Progenitor cell of endocrine pancreas (in vitro differentiated cells): ENCODE results near the gene ISCU. TPM values are rescaled to one million over a fixed set of nuclear protein-coding genes. Genes with fewer than 3 reads are reported as not detected.

Source experiments
- DNase-seq: peaks from one replicate; pipeline ENCODE4 v3.0.0; 2021; ENCODE audit warnings: low spot score; ENCODE audit not compliant: unreplicated experiment
- H3K27ac Mint-ChIP-seq: 2 replicates; pipeline ENCODE4 v1.8.0; 2021; ENCODE audit warnings: mild to moderate bottlenecking, moderate library complexity, mixed read lengths
- H3K27me3 Mint-ChIP-seq: 2 replicates; pipeline ENCODE4 v1.8.0; 2021; ENCODE audit warnings: mixed read lengths
- H3K36me3 Mint-ChIP-seq: 2 replicates; pipeline ENCODE4 v1.8.0; 2022; ENCODE audit warnings: mixed read lengths; ENCODE audit not compliant: insufficient read depth
- H3K4me1 Mint-ChIP-seq: 2 replicates; pipeline ENCODE4 v1.8.0; 2021; ENCODE audit warnings: low read depth, mixed read lengths
- H3K4me3 Mint-ChIP-seq: 2 replicates; pipeline ENCODE4 v1.8.0; 2021; ENCODE audit warnings: low read depth, mild to moderate bottlenecking, moderate library complexity, mixed read lengths
- H3K9me3 Mint-ChIP-seq: 2 replicates; pipeline ENCODE4 v1.8.0; 2021; ENCODE audit warnings: low read depth, mixed read lengths
- total RNA-seq: library from RNA; stranded (reverse); gene quantifications from 2 replicates; pipeline ENCODE4 v1.2.1, GENCODE V29; 2021
- TF ChIP-seq, protein P1 (sequence below): fragments of 200-600 bp; sonication (generic); IDR thresholded peaks from one replicate; pipeline ENCODE4 v1.5.0; 2021; ENCODE audit warnings: antibody characterized with exemption, mild to moderate bottlenecking; ENCODE audit not compliant: unreplicated experiment

Gene ISCU
- total RNA-seq, 1 donor from 2014 or later, result 69.7 TPM

DNA sequence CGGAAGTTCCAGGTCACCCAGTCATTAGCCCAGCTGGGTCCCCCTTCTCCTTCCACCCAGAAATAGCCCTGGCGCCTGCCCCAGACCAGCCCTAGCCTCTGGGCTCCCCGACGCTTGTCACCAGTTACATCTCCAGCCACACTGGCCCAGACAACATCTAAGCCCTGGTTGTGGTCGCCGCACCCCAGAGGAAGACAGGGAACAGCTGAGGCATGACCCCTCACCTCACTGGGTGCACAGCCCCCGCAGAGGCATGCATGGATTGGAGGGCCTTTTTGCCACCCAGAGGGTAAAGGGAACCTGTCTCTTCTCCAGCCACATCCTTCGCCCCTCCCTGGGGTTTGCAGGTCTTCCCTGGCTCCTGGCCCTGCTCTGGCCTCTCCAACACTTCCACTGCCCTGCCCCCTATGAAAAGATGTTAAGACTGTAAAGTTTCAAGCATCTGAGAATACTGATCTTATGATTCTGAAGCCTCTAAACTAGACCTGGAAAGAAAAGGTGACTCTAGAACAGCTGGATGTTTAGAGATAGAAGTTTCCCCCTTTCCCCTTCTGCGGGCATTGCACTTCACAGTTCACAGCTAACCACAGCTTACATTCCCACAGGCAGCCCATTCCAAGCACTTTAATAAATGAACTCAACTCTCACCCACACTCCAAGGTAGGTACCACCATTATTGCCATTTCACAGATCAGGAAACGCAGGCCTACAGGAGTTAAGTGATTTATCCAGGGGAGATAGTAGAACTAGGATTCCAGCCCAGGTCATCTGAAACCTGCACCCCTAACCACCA, 20.8 kb downstream of the ISCU start:
- no peak overlapping the region for H3K4me3 Mint-ChIP-seq
- no peak overlapping the region for H3K27ac Mint-ChIP-seq
- no peak for DNase-seq

DNA sequence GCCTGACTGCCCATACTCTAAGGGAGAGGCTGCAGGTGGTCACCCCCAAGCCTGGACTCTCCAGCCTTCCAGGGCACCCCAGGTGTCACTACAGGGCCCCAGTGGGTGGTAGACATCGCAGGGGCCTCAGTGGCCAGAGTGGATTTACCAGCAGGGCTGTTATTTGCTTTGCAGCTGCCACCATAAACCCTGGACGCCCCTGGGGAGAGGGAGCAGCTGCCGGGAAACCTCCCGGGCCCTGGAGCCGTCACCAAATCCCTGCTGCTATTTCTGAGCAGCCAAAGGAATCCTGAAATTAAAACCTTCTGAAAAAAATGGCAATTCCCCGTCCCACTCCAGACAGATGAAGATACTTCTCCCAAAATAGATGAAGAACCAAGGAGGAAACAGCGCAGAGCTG, 21.6 kb downstream of the ISCU start:
- peaks cover 5% of the 10 kb centered on the region for H3K4me1 Mint-ChIP-seq
- peak overlapping the region; percentile 28 for H3K27ac Mint-ChIP-seq
- no peaks in the 10 kb centered on the region for H3K36me3 Mint-ChIP-seq
- no peaks in the 10 kb centered on the region for H3K9me3 Mint-ChIP-seq
- no peak for DNase-seq
- peaks cover 4% of the 10 kb centered on the region for H3K27me3 Mint-ChIP-seq
- no peak overlapping the region for H3K4me3 Mint-ChIP-seq
- TF ChIP-seq, protein P1, sequence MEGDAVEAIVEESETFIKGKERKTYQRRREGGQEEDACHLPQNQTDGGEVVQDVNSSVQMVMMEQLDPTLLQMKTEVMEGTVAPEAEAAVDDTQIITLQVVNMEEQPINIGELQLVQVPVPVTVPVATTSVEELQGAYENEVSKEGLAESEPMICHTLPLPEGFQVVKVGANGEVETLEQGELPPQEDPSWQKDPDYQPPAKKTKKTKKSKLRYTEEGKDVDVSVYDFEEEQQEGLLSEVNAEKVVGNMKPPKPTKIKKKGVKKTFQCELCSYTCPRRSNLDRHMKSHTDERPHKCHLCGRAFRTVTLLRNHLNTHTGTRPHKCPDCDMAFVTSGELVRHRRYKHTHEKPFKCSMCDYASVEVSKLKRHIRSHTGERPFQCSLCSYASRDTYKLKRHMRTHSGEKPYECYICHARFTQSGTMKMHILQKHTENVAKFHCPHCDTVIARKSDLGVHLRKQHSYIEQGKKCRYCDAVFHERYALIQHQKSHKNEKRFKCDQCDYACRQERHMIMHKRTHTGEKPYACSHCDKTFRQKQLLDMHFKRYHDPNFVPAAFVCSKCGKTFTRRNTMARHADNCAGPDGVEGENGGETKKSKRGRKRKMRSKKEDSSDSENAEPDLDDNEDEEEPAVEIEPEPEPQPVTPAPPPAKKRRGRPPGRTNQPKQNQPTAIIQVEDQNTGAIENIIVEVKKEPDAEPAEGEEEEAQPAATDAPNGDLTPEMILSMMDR, result no peak

More for the DNA sequence above, 20.8 kb downstream of the ISCU start:
- TF ChIP-seq, protein P1, result no peak
- Mint-ChIP-seq H3K27me3 (peaks cover 4% of the 10 kb centered on the region), H3K9me3 (no peaks in the 10 kb centered on the region), H3K36me3 (no peaks in the 10 kb centered on the region), H3K4me1 (peaks cover 3% of the 10 kb centered on the region)

DNA sequence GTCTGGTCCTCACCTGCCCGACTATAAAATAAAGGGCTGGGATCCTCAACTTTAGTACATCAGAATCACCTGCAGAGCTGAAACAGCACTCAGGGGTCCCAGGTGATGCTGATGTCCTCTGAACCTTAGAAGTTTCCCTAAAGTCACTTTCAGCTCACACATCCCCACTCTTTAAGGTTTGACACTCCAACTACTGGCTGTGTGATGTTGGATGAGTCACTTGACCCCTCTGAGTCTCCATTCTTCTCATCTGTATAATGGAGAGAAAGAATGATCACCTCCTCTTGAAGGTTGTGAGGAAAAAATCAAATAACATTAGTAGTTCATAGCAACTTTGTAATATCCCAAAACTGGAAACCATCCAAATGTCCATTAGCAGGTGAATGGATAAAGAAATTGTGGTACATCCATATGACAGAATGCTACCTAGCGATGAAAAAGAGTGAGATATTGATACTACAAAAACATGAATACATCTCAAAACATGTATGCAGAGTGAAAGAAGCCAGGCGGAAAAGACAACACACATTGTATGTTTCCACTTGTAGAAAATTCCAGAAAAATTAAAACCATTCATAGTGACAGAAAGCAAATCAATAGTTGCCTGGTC, 22.2 kb downstream of the ISCU start:
- Mint-ChIP-seq H3K4me3 (no peak overlapping the region), H3K4me1 (peaks cover 5% of the 10 kb centered on the region), H3K36me3 (no peaks in the 10 kb centered on the region), H3K27me3 (peaks cover 4% of the 10 kb centered on the region), H3K27ac (no peak overlapping the region), H3K9me3 (no peaks in the 10 kb centered on the region)
- TF ChIP-seq, protein P1, result no peak
- no peak for DNase-seq

DNA sequence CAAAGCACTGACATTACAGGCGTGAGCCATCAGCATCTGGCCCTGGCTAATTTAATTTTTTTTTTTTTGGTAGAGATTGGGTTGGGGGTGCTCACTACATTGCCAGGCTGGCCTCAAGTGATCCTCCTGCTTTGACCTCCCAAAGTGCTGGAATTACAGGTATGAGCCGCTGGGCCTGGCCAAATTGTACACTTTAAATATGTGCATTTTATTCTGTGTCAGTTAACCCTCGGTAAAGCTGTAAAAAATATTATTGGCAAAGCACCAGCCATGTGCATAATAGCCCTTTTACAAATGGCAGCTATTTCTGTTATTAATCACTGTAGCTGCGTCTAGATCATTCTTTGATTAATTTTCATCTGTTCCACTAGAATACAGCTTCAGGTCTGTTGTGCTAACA, 23.5 kb downstream of the ISCU start:
- H3K4me1 Mint-ChIP-seq, result peaks cover 1% of the 10 kb centered on the region
- no peaks in the 10 kb centered on the region for H3K36me3 Mint-ChIP-seq
- H3K27ac Mint-ChIP-seq, result no peak overlapping the region
- no peak for DNase-seq
- TF ChIP-seq, protein P1, result no peak
- no peak overlapping the region for H3K4me3 Mint-ChIP-seq
- peaks cover 4% of the 10 kb centered on the region for H3K27me3 Mint-ChIP-seq
- no peaks in the 10 kb centered on the region for H3K9me3 Mint-ChIP-seq

DNA sequence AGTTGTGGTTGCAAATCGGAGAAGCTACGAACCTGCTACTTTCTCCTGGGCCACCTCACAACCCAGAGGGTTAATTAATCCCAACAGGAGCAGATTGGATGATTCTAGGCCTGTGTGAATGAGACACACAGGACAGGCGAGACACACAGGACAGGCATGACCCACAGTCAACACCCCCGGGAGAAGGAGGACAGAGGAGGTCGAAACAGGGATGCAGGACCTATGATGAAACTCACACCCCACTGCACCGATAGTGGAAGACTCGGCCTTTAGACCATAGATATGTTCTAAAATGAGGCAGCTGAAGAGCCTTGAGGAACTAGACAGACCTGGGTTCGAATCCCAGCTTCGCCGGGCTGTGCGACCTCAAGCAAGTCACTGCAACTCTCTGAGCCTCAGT, 23.9 kb downstream of the ISCU start:
- Mint-ChIP-seq H3K27me3 (peaks cover 4% of the 10 kb centered on the region), H3K27ac (no peak overlapping the region), H3K4me1 (peaks cover 1% of the 10 kb centered on the region), H3K4me3 (no peak overlapping the region), H3K36me3 (no peaks in the 10 kb centered on the region), H3K9me3 (no peaks in the 10 kb centered on the region)
- no peak for DNase-seq
- TF ChIP-seq, protein P1, result no peak
